CD4-positive, alpha-beta T cell treated with Interleukin-21 for 1 hour (primary cell): ENCODE measurements around the gene PPHLN1.
"Not testable (repeated sequence)": the region's sequence is repeated elsewhere in the genome, so short reads cannot be mapped to it uniquely, and the experiment has no call there.

Experiments used
- DNase-seq: peaks from one replicate; pipeline ENCODE4 v3.0.0-alpha.2; 2020

The PPHLN1 gene

DNA sequence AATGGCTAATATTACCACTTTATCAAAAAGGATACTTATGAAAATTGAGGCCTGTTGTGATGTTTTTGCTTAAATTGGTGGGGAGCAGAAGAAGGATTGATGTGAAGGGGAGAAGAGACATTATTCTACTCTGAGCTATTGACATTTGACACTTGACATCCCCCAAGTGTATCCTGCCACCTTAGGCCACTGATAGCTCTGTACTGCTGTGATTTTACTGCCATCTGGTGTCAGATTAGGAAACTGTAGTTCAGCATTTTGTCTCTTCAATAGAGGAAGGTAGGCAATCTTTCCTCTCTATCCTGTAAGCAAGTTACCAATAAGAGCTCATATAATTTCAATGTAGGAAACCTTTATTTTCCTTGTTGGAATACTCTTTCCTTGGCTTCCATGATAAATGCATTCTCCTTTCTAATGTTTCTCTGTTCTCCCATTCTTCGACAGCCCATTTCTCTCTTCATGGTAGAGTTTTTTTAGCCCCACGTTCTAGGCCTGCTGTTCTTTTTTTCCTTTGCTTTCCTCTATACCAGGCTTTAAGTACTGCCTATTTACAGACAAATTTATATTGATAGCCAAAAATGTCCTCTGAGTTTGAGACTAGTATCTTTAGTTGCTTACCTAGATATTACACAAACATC, 46.3 kb downstream of the PPHLN1 start:
- peak; percentile 64 for DNase-seq

DNA sequence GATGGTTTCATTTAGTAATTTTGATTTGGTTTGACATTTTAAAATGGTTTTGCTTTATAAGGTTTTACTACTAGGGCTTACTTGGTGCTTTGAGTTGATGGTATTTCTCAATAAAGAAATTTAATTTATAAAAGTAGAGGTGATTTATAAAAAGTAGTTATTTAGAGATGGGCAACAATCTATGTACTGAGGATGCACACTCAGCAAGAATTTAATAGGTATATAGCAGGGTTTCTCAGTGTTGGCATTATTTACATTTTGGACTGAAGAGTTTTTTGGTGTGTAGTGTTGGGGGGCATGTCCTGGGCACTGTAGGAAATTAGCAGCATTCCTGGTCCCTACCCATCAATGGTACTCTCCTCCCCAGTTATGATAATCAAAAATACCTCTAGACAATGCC, 47.7 kb downstream of the PPHLN1 start:
- no peak for DNase-seq

DNA sequence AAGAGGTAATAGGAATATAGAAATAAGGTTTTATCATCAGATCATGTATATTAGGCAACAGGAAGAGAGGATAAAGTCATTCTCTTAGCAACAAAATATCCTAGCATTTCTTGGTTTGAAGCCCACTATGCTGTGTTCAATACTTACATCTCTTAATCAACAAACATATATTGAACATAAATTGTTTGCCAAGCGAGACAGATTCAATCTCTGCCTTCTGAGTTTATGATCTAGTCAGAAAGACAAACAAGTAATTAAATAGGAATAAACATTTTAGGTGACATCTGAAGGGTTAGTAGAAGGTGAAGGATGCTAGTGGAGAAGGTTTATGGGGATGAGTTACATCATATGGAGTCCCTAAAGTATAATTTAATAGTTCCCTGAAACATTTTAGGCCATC, 54.8 kb downstream of the PPHLN1 start:
- no peak for DNase-seq

DNA sequence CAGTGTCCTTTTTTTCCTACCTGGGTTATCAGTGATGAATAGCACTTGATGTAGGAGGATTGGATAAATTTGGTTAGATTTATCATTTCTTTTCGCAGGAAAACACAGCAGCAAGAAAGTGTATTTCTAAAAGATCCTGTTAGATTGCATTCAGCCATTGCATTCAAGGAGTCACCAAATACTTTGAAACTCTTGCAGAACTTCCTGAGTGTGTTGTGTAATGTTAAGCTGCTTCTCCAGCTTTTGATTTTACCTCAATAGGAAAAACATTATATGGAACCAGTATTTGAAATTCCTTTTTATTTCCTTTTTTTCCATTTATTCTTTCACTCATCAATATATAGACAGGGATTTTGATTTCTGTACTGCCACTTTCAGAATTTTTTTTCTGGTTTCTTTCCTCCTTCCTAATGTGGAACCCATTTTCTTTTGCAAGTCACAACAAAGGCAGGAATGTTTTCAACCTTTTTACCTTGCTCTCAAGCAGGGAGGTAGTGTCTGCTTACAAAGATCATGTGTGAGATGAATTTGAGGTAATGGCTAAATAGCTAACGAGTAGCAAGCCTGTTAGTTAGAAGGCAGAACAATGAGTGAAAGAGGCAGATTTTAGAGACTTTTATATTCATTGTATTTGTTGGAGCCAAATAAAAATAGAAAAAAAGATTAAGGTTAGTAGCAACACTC, 56.2 kb downstream of the PPHLN1 start:
- no peak for DNase-seq

DNA sequence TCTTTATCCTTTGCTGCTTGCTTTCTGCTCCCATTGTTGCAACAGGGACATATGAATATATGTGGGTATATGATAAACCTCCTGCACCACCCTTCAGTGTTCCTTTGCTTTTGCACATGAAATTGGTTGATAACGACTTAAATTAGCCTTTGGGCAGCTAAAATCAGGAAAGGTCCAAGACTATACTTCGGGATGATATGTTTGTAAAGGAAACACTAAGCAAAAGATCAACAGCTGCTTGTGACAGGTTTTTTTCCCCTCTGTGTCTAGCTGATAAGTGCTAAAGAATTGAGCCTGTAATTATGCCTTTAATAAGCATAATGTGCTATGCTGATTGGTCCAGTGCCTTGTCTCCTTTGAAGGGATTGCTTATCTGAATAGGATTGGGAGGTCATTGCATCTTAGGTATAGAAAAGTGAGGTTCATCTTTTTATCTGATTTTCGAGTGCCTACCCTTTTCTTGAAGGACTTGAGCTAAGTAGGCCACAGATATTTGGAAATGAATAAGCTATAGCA, 59.4 kb downstream of the PPHLN1 start:
- DNase-seq: no peak

DNA sequence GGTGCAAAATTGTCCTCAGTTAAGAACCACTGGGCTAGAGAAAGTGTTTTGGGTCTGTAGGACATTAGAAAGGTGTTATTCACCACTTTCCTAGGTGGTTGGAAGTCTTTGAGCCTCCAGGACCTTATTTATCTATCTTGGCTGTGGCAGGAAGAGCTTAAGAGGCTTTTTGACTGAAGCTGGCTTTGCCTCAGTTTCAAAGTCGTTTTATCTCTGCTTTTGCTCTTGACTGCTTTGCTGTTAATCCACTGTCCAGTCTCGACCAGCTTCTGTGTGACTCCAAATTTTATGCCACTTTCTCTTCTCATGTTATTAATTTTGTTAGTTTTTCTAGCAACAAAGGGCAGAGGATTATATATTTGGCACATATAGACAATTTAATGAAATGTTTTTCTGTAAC, 60.3 kb downstream of the PPHLN1 start:
- no peak for DNase-seq

DNA sequence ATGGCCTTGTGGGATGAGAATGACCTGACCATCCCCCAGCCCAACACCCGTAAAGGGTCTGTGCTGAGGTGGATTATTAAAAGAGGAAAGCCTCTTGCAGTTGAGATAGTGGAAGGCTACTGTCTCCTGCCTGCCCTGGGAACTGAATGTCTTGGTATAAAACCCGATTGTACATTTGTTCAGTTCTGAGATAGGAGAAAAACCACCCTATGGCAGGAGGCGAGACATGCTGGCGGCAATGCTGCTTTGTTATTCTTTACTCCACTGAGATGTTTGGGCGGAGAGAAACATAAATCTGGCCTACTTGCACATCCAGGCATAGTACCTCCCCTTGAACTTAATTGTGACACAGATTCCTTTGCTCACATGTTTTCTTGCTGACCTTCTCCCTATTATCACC, 62.1 kb downstream of the PPHLN1 start:
- DNase-seq: not testable (repeated sequence)

DNA sequence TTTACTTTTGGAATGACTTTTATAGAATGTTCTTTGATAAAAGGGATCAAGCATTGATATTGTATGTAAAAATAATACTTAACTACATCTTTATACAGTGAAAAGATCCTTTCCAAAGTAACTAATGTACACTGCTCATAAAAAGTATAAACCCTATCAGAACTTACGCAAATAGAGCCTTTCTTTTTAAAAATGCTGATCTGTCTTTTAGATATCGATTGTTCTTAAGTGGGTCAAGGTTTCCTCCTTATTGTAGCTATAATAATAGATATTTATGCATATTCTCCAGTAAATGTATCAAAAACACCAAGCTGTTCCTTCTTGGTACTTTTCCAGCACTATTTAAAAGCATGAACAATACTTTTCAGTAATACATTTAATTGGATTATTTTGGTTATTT, 68.5 kb downstream of the PPHLN1 start:
- DNase-seq: no peak

DNA sequence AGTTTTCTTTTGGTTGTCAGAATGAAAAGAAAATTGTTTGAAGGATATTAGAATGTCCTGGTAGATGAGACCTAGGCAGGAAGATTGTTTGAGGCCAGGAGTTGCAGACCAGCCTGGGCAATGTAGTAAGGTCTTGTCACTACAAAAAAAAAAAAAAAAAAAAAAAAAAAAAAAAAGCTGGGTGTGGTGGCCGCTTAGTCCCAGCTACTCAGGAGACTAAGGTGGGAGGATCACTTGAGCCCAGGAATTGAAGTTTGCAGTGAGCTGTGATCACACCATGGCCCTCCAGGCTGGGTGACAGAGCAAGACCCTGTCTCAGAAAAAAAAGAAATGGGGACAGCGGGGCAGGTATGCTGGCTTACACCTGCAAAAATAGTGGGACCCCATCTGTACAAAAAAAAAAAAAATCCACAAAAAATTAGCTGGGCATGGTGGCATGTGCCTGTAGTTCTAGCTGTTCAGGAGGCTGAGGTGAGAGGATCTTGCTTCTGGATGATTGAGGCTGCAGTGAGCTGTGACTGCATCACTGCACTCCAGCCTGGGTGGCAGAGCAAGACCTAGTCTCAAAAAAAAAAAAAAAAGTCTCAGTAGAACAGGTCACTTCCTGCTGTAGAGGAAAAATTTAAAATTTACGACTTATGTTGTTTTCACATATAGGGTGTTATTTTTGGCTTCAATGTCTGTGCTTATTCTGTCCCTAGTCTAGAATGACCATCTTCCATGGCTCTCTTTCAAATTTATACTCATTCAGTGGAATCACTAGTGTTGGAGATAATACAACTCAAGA, 70.7 kb downstream of the PPHLN1 start:
- no peak for DNase-seq

DNA sequence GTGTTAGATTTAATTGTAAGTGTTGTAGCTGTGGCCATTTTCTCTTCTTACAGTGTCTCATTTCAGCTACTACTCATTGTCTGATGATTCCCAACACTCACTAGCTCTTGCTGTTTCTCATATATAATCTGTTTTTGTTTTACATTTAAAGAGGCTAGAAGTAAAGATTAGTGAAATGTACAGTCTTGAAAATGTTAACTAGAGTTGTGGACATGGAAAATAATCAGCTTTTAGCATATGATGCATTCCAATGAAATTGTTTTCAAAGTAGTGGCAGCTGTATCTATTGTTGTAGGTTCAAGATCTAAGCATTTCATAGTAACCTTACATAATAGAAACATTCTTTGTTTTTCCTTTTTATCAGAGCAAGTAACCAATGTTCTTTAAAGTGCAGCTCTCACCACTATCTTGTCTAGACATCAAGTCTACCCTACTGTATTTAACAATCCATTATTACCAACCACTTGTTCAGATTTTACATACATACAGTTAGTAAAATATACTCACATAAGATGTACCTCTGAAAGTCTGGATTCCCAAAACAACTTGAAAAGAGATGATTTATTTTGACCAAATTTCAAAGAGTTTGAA, 76.9 kb downstream of the PPHLN1 start:
- no peak for DNase-seq

DNA sequence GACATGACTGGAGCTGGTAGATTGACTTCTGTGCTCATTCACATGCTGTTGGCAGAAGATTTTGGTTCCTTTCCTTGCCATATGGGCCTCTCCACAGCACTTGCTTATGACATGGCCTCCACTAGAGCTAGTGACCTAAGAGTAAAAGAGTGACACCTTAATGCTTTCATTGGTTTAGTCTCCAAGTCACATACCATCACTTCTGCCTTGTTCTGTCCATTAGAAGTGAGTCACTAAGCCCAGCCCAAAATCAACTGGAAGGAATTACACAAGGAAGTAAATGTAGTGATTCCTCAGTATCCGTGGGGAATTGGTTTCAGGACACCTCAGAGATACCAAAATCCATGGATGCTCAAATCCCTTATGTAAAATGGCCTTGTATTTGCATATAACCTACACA, 81.3 kb downstream of the PPHLN1 start:
- no peak for DNase-seq

DNA sequence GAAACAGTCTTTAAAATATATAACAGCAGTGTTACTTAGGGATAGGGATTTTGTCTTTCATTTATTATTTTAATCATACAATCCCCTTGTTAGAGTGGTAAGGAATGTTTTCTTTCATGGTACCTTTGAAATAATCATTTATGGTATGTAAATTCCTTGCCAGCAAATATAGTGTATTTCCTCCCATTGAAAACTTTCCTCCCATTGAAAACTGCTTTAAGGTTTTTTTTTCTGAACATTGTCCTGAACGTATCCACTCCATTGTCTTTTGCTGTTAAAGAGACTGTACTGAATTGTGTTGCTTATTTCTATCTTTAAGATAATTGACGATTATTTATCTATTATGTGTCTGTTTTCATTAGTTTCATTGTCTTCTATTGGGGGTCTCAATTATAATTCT, 83.5 kb downstream of the PPHLN1 start:
- no peak for DNase-seq

DNA sequence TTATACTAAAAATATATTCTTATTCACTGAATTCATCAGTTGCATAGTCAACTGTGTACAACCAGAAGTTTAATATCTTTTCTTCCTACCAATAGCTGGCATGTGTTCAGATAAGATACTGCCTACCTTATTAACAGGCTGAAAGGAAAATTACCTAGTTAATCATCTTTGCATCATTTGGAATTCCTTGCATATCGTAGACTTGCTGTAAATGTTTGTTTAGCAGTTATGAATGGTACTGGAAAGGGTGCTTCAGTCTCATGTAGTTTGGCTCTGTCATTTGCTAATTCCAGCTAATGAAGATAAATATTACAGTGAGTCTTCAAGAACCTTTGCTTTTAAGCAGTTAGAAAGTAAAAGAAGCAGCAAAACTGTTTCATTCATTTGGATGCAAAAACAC, 84.4 kb downstream of the PPHLN1 start:
- DNase-seq: no peak

DNA sequence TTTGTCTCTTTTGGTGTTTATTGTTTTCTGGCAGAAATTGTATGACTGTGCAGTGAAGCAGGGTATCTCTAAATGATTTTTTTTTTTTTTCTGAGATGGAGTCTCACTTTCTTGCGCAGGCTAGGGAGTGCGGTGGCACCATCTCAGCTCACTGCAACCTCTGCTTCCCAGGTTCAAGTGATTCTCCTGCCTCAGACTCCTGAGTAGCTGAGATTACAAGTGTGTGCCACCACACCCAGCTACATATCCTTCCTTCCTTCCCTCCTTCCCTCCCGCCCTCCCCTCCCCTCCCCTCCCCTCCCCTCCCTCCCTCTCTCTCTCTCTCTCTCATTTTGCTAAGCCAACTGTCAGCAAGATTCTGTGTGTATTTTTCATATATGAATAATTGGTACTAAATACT, 94.4 kb downstream of the PPHLN1 start:
- no peak for DNase-seq

DNA sequence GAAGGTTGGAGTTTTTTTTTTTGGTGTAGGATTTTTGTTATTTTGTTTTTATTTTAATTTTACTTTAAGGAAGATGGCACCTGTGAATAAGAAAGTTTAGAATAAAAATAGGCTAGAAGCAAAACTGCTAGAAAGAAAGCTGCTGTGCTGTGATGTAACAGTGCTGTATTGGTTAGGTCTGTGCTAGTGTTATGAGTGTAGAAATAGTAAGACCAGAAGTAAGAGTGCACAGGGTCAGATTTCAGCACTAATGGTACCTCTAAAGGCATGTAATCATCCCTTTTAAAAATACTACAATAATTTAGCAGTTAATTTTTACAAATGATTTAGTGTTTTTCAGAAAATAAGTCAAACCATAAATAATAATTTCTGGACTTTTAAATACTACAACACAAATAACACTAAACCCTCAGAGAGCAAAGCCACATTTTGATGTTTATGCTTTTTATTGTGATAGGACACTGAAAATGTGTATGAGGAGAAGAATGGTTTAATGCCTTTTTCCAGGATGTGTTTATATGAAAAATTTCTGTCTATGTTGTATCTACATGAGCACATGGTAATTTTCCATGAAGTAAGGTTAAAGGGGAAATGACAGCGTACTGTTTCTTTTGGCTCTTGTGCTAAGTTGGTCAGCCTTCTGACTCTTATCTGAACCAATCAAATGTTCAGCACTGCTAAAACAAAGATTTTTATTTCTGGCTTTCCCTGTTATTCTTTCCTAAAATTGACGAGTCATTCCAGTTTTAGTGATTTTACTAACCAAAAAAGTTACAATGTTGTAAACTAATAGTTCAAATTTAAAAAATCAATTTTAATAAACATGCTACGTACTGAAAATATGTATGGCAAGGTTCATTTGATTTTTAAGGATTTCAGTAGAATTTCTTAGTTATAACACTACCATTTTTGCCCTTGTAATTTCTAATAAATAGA, 96.1 kb downstream of the PPHLN1 start:
- DNase-seq: no peak

DNA sequence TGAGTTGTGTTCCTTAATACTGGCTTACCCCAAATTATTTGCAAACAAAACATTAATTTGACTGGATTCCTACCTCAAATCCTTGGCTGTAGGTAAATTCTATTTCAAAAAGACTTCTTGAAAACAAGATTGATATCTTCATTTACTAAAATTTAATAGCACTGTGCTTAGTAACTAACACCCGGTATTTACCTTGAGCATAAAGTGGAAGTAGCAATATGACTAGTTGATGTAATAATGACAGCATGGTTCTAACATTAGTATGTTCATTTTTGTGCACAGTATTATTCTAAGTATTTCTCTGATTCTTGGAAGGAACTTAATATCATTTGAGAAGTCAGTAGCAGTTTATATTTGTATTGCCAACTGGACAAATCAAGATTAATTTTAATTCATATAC, 96.8 kb downstream of the PPHLN1 start:
- DNase-seq: no peak

DNA sequence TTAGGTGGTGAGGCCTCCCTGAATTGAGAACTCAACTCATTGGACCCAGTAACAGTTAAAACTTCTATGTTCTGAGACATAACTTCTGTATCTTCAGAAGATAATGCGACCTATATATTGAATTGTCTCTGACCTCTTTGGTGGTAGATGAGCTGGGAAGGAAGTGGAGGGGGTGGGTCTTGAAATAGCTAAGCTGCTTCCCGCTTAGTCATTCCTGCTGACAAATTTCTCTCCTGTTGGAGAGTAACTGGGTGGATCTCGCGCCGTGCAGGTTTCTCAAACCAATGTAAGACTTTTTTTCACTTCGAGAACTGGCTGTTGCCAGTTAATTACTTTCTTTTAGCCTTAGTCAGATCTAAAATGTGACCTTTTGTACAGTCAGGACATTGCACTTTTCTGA, 100.8 kb downstream of the PPHLN1 start:
- no peak for DNase-seq

DNA sequence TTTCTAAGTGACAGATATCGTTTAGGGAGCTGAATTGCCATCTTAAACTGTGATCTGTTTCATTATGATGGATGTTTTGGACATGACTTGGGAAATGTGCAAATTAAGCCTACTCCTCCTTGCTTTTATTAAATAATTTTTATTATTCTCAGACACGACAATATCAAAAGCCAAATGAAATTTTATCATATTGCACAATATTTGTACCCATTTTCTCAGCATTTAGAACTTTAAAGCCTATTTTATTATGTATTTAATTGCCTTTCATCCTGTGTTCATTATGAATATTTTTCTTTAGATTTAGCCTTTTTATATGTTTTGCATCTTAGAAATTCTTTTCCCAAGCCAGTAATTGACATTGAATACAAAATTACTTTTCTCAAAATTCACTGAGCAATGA, 102.9 kb downstream of the PPHLN1 start:
- no peak for DNase-seq

DNA sequence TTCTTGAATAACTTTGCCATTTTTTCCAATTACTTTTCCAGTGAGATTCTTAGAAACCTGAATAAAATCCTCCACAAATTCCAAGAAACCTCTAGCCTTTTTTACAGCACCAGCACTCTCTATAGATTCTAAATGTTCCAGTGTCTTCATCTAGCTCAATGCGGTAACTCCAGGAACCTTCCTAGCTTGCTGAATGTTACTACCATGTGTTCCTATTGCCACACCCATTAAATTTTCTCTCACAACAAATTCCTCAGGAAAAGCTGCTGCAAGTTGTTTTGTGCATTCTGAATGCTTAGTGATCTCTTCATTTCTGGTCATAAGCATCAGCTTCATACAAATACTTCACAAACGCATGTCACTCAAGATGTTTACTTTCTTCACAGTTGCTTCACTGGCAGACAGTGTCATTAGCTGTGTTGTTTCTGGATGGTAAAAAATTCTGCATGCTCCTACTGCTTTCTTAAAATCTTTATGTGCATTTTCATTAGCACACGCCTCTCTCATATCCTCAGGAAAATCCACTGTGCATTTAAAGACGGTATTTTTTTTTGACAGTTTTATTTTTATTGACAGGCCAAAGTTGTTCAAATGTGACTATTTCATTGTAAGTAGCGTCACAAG, 106.7 kb downstream of the PPHLN1 start:
- DNase-seq: no peak

DNA sequence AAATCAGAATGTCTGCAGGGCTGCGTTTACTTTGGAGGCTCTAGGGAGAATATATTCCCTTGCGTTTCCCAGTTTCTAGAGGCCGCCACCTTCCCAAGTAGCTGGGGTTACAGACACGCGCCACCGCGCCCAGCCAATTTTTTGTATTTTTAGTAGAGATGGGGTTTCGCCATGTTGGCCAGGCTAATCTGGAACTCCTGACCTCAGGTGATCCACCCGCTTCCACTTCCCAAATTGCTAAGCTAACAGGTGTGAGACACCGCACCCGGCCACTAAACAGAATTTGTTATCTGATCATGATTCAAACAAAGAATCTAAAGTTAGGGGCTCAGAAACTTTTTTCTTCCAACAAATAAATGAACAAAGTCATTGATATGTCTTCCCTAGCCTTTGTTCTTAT, 114.6 kb downstream of the PPHLN1 start:
- DNase-seq: no peak

DNA sequence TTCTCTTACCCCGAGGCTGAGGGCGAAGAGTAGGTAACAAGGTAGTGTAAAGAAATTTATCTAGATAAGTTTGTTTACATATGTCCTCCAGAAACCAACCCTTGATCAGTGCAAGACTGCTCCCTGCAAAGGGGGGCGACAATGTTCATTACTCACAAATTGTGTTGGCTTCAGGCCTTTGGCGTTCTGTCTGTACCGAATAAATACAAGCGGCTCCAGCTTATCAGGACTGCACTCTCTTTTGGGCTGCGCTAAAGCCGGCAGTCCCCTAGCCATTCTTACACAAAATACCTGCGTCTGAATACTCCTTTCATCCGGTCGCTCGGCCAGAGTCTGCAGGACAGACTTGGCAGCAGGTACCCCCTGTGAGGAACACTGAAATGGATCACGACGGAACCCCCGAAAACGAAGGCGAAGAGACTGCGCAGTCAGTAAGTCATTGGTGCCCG, 116.4 kb downstream of the PPHLN1 start:
- DNase-seq: no peak

DNA sequence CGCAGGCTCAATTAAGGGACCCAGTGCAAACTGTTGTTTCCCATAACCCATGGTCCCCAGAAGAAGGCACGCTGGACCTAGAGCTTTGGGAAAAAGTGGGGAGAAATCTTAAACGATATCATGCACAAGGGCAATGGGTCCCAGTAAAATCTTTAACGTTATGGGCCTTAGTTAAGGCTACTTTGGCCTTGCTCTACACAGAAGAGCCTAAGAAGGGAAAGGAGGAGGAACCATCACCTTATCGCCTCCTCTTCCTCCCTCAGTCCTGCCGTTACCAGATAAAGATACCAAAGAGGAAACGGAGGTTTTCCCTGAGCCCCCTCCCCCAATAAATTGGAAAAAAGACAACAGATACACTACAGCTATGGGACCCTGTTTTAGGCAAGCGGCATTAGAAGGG, 116.9 kb downstream of the PPHLN1 start:
- DNase-seq: no peak
